OCI-LY1 (cell line): ENCODE data around the gene SLCO2B1.
A peak's percentile ranks its signal among the peaks of the same experiment; 100 is the strongest.

Experiments
- H2AFZ ChIP-seq: fragments of 200-600 bp; sonication (generic), shearing (Covaris generic); 2 replicates; pipeline ENCODE4 v1.6.0; 2014; ENCODE audit warnings: antibody characterized with exemption, mild to moderate bottlenecking, low read length
- H3F3A ChIP-seq: fragments of 200-600 bp; sonication (generic), shearing (Covaris generic); 2 replicates; pipeline ENCODE4 v1.6.0; 2014; ENCODE audit warnings: mild to moderate bottlenecking, antibody characterized with exemption, low read length, moderate library complexity; ENCODE audit not compliant: insufficient read depth
- H3K27ac ChIP-seq: fragments of 200-600 bp; sonication (generic); 2 replicates; pipeline ENCODE4 v1.5.1; 2014; ENCODE audit warnings: low read length, mixed run types, mild to moderate bottlenecking, low read depth; ENCODE audit not compliant: poor library complexity, severe bottlenecking
- H3K27me3 ChIP-seq: fragments of 200-600 bp; sonication (generic); 2 replicates; pipeline ENCODE4 v1.6.0; 2014; ENCODE audit warnings: antibody characterized with exemption, mild to moderate bottlenecking, low read length, moderate library complexity; ENCODE audit not compliant: insufficient read depth
- H3K36me3 ChIP-seq: fragments of 200-600 bp; sonication (generic); 2 replicates; pipeline ENCODE4 v1.6.1; 2014; ENCODE audit warnings: mild to moderate bottlenecking, antibody characterized with exemption, low read length, moderate library complexity, mixed read lengths; ENCODE audit not compliant: insufficient read depth
- H3K4me1 ChIP-seq: fragments of 200-600 bp; sonication (generic); 2 replicates; pipeline ENCODE4 v1.5.1; 2014; ENCODE audit warnings: mild to moderate bottlenecking, low read length, moderate library complexity; ENCODE audit not compliant: insufficient read depth, severe bottlenecking
- H3K4me2 ChIP-seq: fragments of 200-600 bp; sonication (generic), shearing (Covaris generic); 2 replicates; pipeline ENCODE4 v1.6.1; 2014; ENCODE audit warnings: low read length
- H3K4me3 ChIP-seq: fragments of 200-600 bp; sonication (generic); 2 replicates; pipeline ENCODE4 v1.5.1; 2014; ENCODE audit warnings: low read length, low read depth, mild to moderate bottlenecking, mixed read lengths; ENCODE audit not compliant: poor library complexity, severe bottlenecking
- H3K79me2 ChIP-seq: fragments of 200-600 bp; shearing (Covaris generic); 2 replicates; pipeline ENCODE4 v1.6.1; 2016; ENCODE audit warnings: mixed run types, low read length, mixed read lengths; ENCODE audit not compliant: insufficient read depth
- H3K9ac ChIP-seq: fragments of 200-600 bp; sonication (generic), shearing (Covaris generic); 2 replicates; pipeline ENCODE4 v1.6.1; 2014; ENCODE audit warnings: mild to moderate bottlenecking, low read length, mixed read lengths
- H3K9me2 ChIP-seq: fragments of 200-600 bp; sonication (generic), shearing (Covaris generic); 2 replicates; pipeline ENCODE4 v1.6.1; 2014; ENCODE audit warnings: low read depth, mild to moderate bottlenecking, low read length, mixed read lengths
- H3K9me3 ChIP-seq: fragments of 200-600 bp; shearing (Covaris generic); 2 replicates; pipeline ENCODE4 v1.6.1; 2014; ENCODE audit warnings: low read length, mixed read lengths
- H4K20me1 ChIP-seq: fragments of 200-600 bp; sonication (generic), shearing (Covaris generic); 2 replicates; pipeline ENCODE4 v1.6.0; 2016; ENCODE audit warnings: mild to moderate bottlenecking, low read length; ENCODE audit not compliant: insufficient read depth
- CTCF ChIP-seq: fragments of 200-600 bp; sonication (generic), shearing (Covaris generic); IDR thresholded peaks from 2 replicates; pipeline ENCODE4 v1.5.1; 2017; ENCODE audit warnings: mild to moderate bottlenecking, antibody characterized with exemption, low read length, moderate library complexity, mixed read lengths
- EZH2 ChIP-seq: fragments of 200-600 bp; sonication (generic), shearing (Covaris generic); IDR thresholded peaks from 2 replicates; pipeline ENCODE4 v1.8.0; 2017; ENCODE audit warnings: borderline replicate concordance, mixed run types, mild to moderate bottlenecking, antibody characterized with exemption, low read length, moderate library complexity, mixed read lengths

The SLCO2B1 gene

GRCh38 chr11:75204012-75204674 lies 53.2 kb downstream of the SLCO2B1 start:
- H3K36me3 ChIP-seq, result no peaks in the 10 kb centered on the region
- no peak overlapping the region for H2AFZ ChIP-seq
- TF ChIP-seq CTCF (no peak), EZH2 (no peak)

GRCh38 chr11:75204685-75205563 lies 54.0 kb downstream of the SLCO2B1 start:
- no peaks in the 10 kb centered on the region for H3F3A ChIP-seq
- no peak overlapping the region for H3K9ac ChIP-seq
- H3K27me3 ChIP-seq, result no peaks in the 10 kb centered on the region
- H3K4me1 ChIP-seq, result no peaks in the 10 kb centered on the region
- no peaks in the 10 kb centered on the region for H3K79me2 ChIP-seq
- no peaks in the 10 kb centered on the region for H4K20me1 ChIP-seq
- no peak overlapping the region for H2AFZ ChIP-seq
- no peaks in the 10 kb centered on the region for H3K9me2 ChIP-seq
- H3K9me3 ChIP-seq, result no peaks in the 10 kb centered on the region
- H3K27ac ChIP-seq, result no peak overlapping the region
- no peak overlapping the region for H3K4me2 ChIP-seq
- no peaks in the 10 kb centered on the region for H3K36me3 ChIP-seq
- no peak overlapping the region for H3K4me3 ChIP-seq
- TF ChIP-seq CTCF (peak; percentile 88), EZH2 (no peak)

More at GRCh38 chr11:75204012-75204674, 53.2 kb downstream of the SLCO2B1 start:
- no peak overlapping the region for H3K9ac ChIP-seq
- H3K27ac ChIP-seq, result no peak overlapping the region
- no peaks in the 10 kb centered on the region for H3K9me2 ChIP-seq
- H3K4me1 ChIP-seq, result no peaks in the 10 kb centered on the region
- no peaks in the 10 kb centered on the region for H4K20me1 ChIP-seq
- no peak overlapping the region for H3K4me3 ChIP-seq
- no peaks in the 10 kb centered on the region for H3K9me3 ChIP-seq
- H3K4me2 ChIP-seq, result no peak overlapping the region
- H3K79me2 ChIP-seq, result no peaks in the 10 kb centered on the region
- H3F3A ChIP-seq, result no peaks in the 10 kb centered on the region
- H3K27me3 ChIP-seq, result no peaks in the 10 kb centered on the region

- Histone ChIP-seq H3K4me2 (no peak overlapping the region), H4K20me1 (no peaks in the 10 kb centered on the region), H3K9me3 (no peaks in the 10 kb centered on the region), H3K9ac (no peak overlapping the region), H3F3A (no peaks in the 10 kb centered on the region), H3K36me3 (no peaks in the 10 kb centered on the region), H3K4me3 (no peak overlapping the region), H3K4me1 (no peaks in the 10 kb centered on the region), H3K79me2 (no peaks in the 10 kb centered on the region), H3K27ac (no peak overlapping the region), H3K27me3 (no peaks in the 10 kb centered on the region), H3K9me2 (no peaks in the 10 kb centered on the region), H2AFZ (no peak overlapping the region)
- no peak for TF ChIP-seq EZH2
- TF ChIP-seq CTCF, result no peak
Measured at GRCh38 chr11:75205564-75206020, 54.7 kb downstream of the SLCO2B1 start.
